ENCODE data around the gene NUDT14. TPM values are rescaled to one million over a fixed set of nuclear protein-coding genes. Genes with fewer than 3 reads are reported as not detected.

NUDT14 gene
- total RNA-seq, 1 donor from 2014 or later = 39.1 TPM

GRCh38 chr14:105149146-105149781, 31.8 kb downstream of the NUDT14 start:
- no peak for TF ChIP-seq CTCF (IDR thresholded peaks at IDR 0.05)
- no peaks in the 10 kb centered on the region for H3K27me3 Mint-ChIP-seq (ENCODE audit: unreplicated experiment)
- no peaks in the 10 kb centered on the region for H3K36me3 Mint-ChIP-seq (ENCODE audit: unreplicated experiment)
- DNase-seq (ENCODE audit: extremely low spot score, unreplicated experiment) = no peak
- H3K27ac Mint-ChIP-seq (ENCODE audit: unreplicated experiment) = no peak overlapping the region
- H3K9me3 Mint-ChIP-seq (ENCODE audit: unreplicated experiment) = no peaks in the 10 kb centered on the region
- H3K4me3 Mint-ChIP-seq (ENCODE audit: unreplicated experiment) = no peak overlapping the region
- H3K4me1 Mint-ChIP-seq (ENCODE audit: unreplicated experiment) = no peaks in the 10 kb centered on the region

- no peaks in the 10 kb centered on the region for H3K27me3 Mint-ChIP-seq (ENCODE audit: unreplicated experiment)
- H3K9me3 Mint-ChIP-seq (ENCODE audit: unreplicated experiment) = no peaks in the 10 kb centered on the region
Observed at GRCh38 chr14:105148604-105149145, 32.4 kb downstream of the NUDT14 start.

GRCh38 chr14:105147671-105148603, 33.2 kb downstream of the NUDT14 start:
- Mint-ChIP-seq H3K4me3 (ENCODE audit: unreplicated experiment) (no peak overlapping the region), H3K4me1 (ENCODE audit: unreplicated experiment) (no peaks in the 10 kb centered on the region), H3K36me3 (ENCODE audit: unreplicated experiment) (no peaks in the 10 kb centered on the region)

More at GRCh38 chr14:105148604-105149145, 32.4 kb downstream of the NUDT14 start:
- DNase-seq (ENCODE audit: extremely low spot score, unreplicated experiment) = no peak
- H3K4me1 Mint-ChIP-seq (ENCODE audit: unreplicated experiment) = no peaks in the 10 kb centered on the region
- H3K4me3 Mint-ChIP-seq (ENCODE audit: unreplicated experiment) = no peak overlapping the region
- no peaks in the 10 kb centered on the region for H3K36me3 Mint-ChIP-seq (ENCODE audit: unreplicated experiment)
- no peak overlapping the region for H3K27ac Mint-ChIP-seq (ENCODE audit: unreplicated experiment)
- TF ChIP-seq CTCF (IDR thresholded peaks at IDR 0.05) = no peak

GRCh38 chr14:105146976-105147635, 34.0 kb downstream of the NUDT14 start:
- TF ChIP-seq CTCF (IDR thresholded peaks at IDR 0.05) = no peak
- Mint-ChIP-seq H3K9me3 (ENCODE audit: unreplicated experiment) (no peaks in the 10 kb centered on the region), H3K36me3 (ENCODE audit: unreplicated experiment) (no peaks in the 10 kb centered on the region), H3K4me3 (ENCODE audit: unreplicated experiment) (no peak overlapping the region), H3K27ac (ENCODE audit: unreplicated experiment) (no peak overlapping the region), H3K4me1 (ENCODE audit: unreplicated experiment) (no peaks in the 10 kb centered on the region), H3K27me3 (ENCODE audit: unreplicated experiment) (no peaks in the 10 kb centered on the region)
- DNase-seq (ENCODE audit: extremely low spot score, unreplicated experiment) = no peak

More at GRCh38 chr14:105147671-105148603, 33.2 kb downstream of the NUDT14 start:
- Mint-ChIP-seq H3K9me3 (ENCODE audit: unreplicated experiment) (no peaks in the 10 kb centered on the region), H3K27me3 (ENCODE audit: unreplicated experiment) (no peaks in the 10 kb centered on the region), H3K27ac (ENCODE audit: unreplicated experiment) (no peak overlapping the region)
- DNase-seq (ENCODE audit: extremely low spot score, unreplicated experiment) = no peak
- TF ChIP-seq CTCF (IDR thresholded peaks at IDR 0.05) = no peak
